SJSA1 (cell line): Measurements from ENCODE around the gene SNTG2. TPM values are rescaled to one million over a fixed set of nuclear protein-coding genes. Genes with fewer than 3 reads are reported as not detected.
"Not testable (repeated sequence)": the region's sequence is repeated elsewhere in the genome, so short reads cannot be mapped to it uniquely, and the experiment has no call there.

Experiments
- DNase-seq, 2 experiments: peaks; one replicate each; pipeline ENCODE4 v3.0.0-alpha.2; 2015 to 2020; ENCODE audit warnings: low spot score in 2 of 2, low read depth in 1 of 2
- H3K27ac ChIP-seq: fragments of 250-450 bp; sonication (Bioruptor Pico); 2 replicates; pipeline ENCODE4 v1.5.1; 2020; ENCODE audit warnings: mild to moderate bottlenecking, moderate library complexity
- H3K27me3 ChIP-seq: fragments of 250-450 bp; sonication (Bioruptor Pico); replicated peaks from 2 replicates; pipeline ENCODE4 v1.5.1; 2020; ENCODE audit warnings: mild to moderate bottlenecking, moderate library complexity
- H3K36me3 ChIP-seq: fragments of 250-450 bp; sonication (Bioruptor Pico); 2 replicates; pipeline ENCODE4 v1.5.1; 2020; ENCODE audit warnings: mild to moderate bottlenecking
- H3K4me1 ChIP-seq: fragments of 250-450 bp; sonication (Bioruptor Pico); replicated peaks from 2 replicates; pipeline ENCODE4 v1.6.1; 2021; ENCODE audit warnings: mild to moderate bottlenecking
- H3K4me3 ChIP-seq: fragments of 250-450 bp; sonication (Bioruptor Pico); 2 replicates; pipeline ENCODE4 v1.5.1; 2020; ENCODE audit warnings: mild to moderate bottlenecking
- H3K9me3 ChIP-seq: fragments of 250-450 bp; sonication (Bioruptor Pico); replicated peaks from 2 replicates; pipeline ENCODE4 v1.5.1; 2020; ENCODE audit warnings: mild to moderate bottlenecking
- total RNA-seq: library from RNA; depleted of rRNA; stranded (reverse); fragments of >200 nt; shearing (Covaris generic); gene quantifications from 2 replicates; pipeline ENCODE4 v1.2.3, GENCODE V29; 2014

Gene SNTG2
- total RNA-seq, 1 experiment from 2014 or later: 8.7 TPM

GRCh38 chr2:1394709-1395408 lies 444.2 kb downstream of the SNTG2 start:
- Histone ChIP-seq H3K27me3 (peaks cover 8% of the 10 kb centered on the region; the same call in 1 of the 2 replicates), H3K9me3 (no peaks in the 10 kb centered on the region), H3K36me3 (no peaks in the 10 kb centered on the region), H3K27ac (no peak overlapping the region), H3K4me1 (no peaks in the 10 kb centered on the region), H3K4me3 (no peak overlapping the region)
- no peak for DNase-seq

- DNase-seq: no peak
- Histone ChIP-seq H3K36me3 (no peaks in the 10 kb centered on the region), H3K9me3 (no peaks in the 10 kb centered on the region), H3K4me1 (no peaks in the 10 kb centered on the region), H3K27me3 (peaks cover 8% of the 10 kb centered on the region; the same call in 1 of the 2 replicates), H3K4me3 (no peak overlapping the region), H3K27ac (no peak overlapping the region)
Measured at GRCh38 chr2:1397350-1397749, 446.7 kb downstream of the SNTG2 start.

- Histone ChIP-seq H3K4me1 (no peaks in the 10 kb centered on the region), H3K9me3 (no peaks in the 10 kb centered on the region), H3K27ac (no peak overlapping the region)
Measured at GRCh38 chr2:1398191-1398590, 447.5 kb downstream of the SNTG2 start.

GRCh38 chr2:1400943-1401735 lies 450.5 kb downstream of the SNTG2 start:
- DNase-seq: no peak
- Histone ChIP-seq H3K4me1 (no peaks in the 10 kb centered on the region), H3K36me3 (no peaks in the 10 kb centered on the region), H3K27ac (no peak overlapping the region), H3K27me3 (peaks cover 8% of the 10 kb centered on the region), H3K4me3 (no peak overlapping the region), H3K9me3 (no peaks in the 10 kb centered on the region)

More at GRCh38 chr2:1398191-1398590, 447.5 kb downstream of the SNTG2 start:
- no peak for DNase-seq
- Histone ChIP-seq H3K27me3 (peaks cover 8% of the 10 kb centered on the region; the same call in 1 of the 2 replicates), H3K36me3 (no peaks in the 10 kb centered on the region), H3K4me3 (no peak overlapping the region)

- Histone ChIP-seq H3K27ac (no peak overlapping the region), H3K36me3 (no peaks in the 10 kb centered on the region), H3K4me1 (no peaks in the 10 kb centered on the region), H3K27me3 (peaks cover 5% of the 10 kb centered on the region), H3K4me3 (no peak overlapping the region), H3K9me3 (no peaks in the 10 kb centered on the region)
- DNase-seq: no peak
Measured at GRCh38 chr2:1402064-1402463, 451.4 kb downstream of the SNTG2 start.

GRCh38 chr2:1403565-1403964 lies 452.9 kb downstream of the SNTG2 start:
- no peak for DNase-seq
- H3K4me3 ChIP-seq: no peak overlapping the region
- no peaks in the 10 kb centered on the region for H3K4me1 ChIP-seq
- H3K27ac ChIP-seq: no peak overlapping the region
- no peaks in the 10 kb centered on the region for H3K9me3 ChIP-seq
- no peaks in the 10 kb centered on the region; the same call in none of the 2 replicates for H3K27me3 ChIP-seq
- H3K36me3 ChIP-seq: no peaks in the 10 kb centered on the region

GRCh38 chr2:1405124-1405523 lies 454.5 kb downstream of the SNTG2 start:
- Histone ChIP-seq H3K36me3 (no peaks in the 10 kb centered on the region), H3K27me3 (no peaks in the 10 kb centered on the region; the same call in none of the 2 replicates), H3K4me1 (no peaks in the 10 kb centered on the region), H3K9me3 (no peaks in the 10 kb centered on the region), H3K4me3 (no peak overlapping the region), H3K27ac (no peak overlapping the region)
- DNase-seq: no peak

GRCh38 chr2:1405967-1406366 lies 455.3 kb downstream of the SNTG2 start:
- no peak overlapping the region for H3K27ac ChIP-seq
- H3K9me3 ChIP-seq: no peaks in the 10 kb centered on the region
- no peak overlapping the region for H3K4me3 ChIP-seq
- no peaks in the 10 kb centered on the region for H3K4me1 ChIP-seq
- H3K36me3 ChIP-seq: no peaks in the 10 kb centered on the region
- no peak for DNase-seq
- no peaks in the 10 kb centered on the region; the same call in none of the 2 replicates for H3K27me3 ChIP-seq

GRCh38 chr2:1406434-1406833 lies 455.8 kb downstream of the SNTG2 start:
- Histone ChIP-seq H3K36me3 (no peaks in the 10 kb centered on the region), H3K4me1 (no peaks in the 10 kb centered on the region), H3K9me3 (no peaks in the 10 kb centered on the region), H3K4me3 (no peak overlapping the region), H3K27ac (no peak overlapping the region), H3K27me3 (no peaks in the 10 kb centered on the region; the same call in none of the 2 replicates)
- no peak for DNase-seq

- H3K4me3 ChIP-seq: no peak overlapping the region
- no peaks in the 10 kb centered on the region for H3K36me3 ChIP-seq
- no peak for DNase-seq
- no peak overlapping the region for H3K27ac ChIP-seq
- no peaks in the 10 kb centered on the region for H3K9me3 ChIP-seq
- no peaks in the 10 kb centered on the region for H3K4me1 ChIP-seq
- no peaks in the 10 kb centered on the region; the same call in none of the 2 replicates for H3K27me3 ChIP-seq
Measured at GRCh38 chr2:1407950-1408675, 457.5 kb downstream of the SNTG2 start.

- H3K27me3 ChIP-seq: no peaks in the 10 kb centered on the region
Measured at GRCh38 chr2:1413156-1413710, 462.6 kb downstream of the SNTG2 start, which contains the start of gene TPO. TPO (plus strand) TSS chr2:1413463; CDS start chr2:1414409, 946 bp downstream.

GRCh38 chr2:1414121-1414520 lies 463.5 kb downstream of the SNTG2 start:
- H3K27me3 ChIP-seq: no peaks in the 10 kb centered on the region
- no peak for DNase-seq

More at GRCh38 chr2:1413156-1413710, 462.6 kb downstream of the SNTG2 start, which contains the start of gene TPO:
- no peak for DNase-seq
- Histone ChIP-seq H3K36me3 (no peaks in the 10 kb centered on the region), H3K9me3 (0 out of 2 replicates have a peak, but pooled peaks cover 4% of the 10 kb centered on the region), H3K4me3 (no peak within 1 kb of the TSS), H3K4me1 (no peaks in the 10 kb centered on the region), H3K27ac (no peak within 1 kb of the TSS)

GRCh38 chr2:1414901-1415300 lies 464.3 kb downstream of the SNTG2 start:
- not testable (repeated sequence) for H3K27me3 ChIP-seq, H3K4me1 ChIP-seq, H3K27ac ChIP-seq, DNase-seq, H3K9me3 ChIP-seq, H3K36me3 ChIP-seq, H3K4me3 ChIP-seq

More at GRCh38 chr2:1414121-1414520, 463.5 kb downstream of the SNTG2 start:
- Histone ChIP-seq H3K36me3 (no peaks in the 10 kb centered on the region), H3K4me1 (no peaks in the 10 kb centered on the region), H3K9me3 (0 out of 2 replicates have a peak, but pooled peaks cover 4% of the 10 kb centered on the region), H3K27ac (no peak overlapping the region), H3K4me3 (no peak overlapping the region)
